HG03159 (cell line): ENCODE measurements around the gene CACNA1C.

ENCODE experiments used
- ATAC-seq: cut with Tn5 transposase; IDR thresholded peaks from one replicate; pipeline ENCODE4 v1.9.1; 2021; ENCODE audit warnings: mild to moderate bottlenecking, moderate library complexity; ENCODE audit not compliant: unreplicated experiment

CACNA1C gene

GRCh38 chr12:2648406-2648805, 595.6 kb downstream of the CACNA1C start:
- ATAC-seq: no peak

DNA sequence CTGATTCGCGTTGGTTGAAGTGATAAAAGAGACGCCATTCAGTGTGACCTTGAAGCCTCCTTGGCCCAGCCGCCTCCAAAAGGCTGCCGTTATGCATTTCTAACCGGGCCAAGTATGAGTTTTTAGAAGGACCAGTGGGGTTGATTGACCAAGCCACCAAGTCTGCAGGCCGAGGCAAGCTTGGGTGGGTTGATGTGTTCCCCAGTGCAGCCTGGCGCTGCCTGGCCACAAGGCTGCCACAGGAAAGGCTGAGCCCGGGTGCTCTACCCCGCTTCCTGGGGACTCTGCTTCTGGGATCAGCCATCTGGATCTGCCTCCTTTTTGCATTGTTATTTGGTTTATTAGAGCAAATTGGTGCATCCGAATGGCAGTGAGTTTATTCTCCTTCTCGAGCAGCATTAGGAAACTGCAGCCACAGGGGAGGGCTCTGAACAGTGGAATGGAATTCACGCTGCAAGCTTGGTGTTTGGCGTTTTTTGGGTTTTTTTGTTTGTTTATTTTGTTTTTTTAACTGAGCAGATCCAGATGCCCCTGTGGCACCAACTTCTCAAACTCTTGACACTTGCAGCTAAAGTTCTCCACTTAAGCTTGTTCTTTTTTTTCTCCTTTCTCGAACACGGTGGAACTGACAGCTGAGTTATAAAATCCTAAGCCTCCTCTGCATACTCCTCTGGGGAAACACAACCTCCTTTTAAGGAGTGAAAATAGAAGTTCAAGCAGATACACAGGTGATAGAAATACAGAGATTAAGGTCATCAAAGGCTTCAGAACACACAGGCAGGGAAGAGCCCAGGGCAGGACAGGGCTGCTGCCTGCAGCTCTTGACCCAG, 596.6 kb downstream of the CACNA1C start:
- ATAC-seq: no peak

DNA sequence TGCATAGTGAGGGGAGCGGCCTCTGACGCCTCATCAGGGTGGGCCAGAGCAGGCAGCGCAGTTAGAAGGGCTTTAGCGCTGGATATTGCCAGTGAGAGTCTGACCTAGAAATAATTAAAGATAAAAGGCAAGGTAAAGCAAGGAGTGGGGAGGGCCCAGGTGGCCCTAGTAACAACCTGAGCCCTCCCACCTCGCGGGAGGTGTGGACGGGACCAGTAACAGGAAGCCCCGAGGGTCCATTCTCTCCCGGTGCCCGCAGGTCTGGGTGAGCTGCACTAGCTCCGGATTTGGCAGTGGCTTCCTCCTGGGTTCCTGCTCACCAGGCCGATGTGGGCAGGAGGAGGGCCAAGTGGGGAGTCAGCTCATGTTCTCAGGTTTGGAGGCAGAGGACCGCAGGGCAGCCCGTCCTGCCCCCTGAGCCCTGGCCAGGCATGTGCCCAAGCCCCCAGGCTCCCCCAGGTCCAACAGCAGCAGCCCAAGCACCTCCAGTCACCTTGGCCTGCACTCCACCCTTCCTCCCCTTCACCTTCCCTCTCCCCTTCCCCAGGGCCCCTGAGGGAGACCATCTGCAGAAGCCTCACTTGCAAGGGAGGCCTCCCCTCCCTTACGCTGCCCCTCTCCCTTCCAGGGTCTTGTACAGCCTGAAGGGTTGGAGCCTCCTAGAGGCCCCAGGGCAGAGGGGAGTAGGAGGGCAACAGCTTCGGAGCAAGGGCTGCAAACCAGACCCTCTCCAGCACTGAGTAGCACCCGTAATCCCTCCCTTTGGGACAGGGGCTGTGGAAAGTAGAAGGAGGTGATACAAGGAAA, 597.7 kb downstream of the CACNA1C start:
- no peak for ATAC-seq

DNA sequence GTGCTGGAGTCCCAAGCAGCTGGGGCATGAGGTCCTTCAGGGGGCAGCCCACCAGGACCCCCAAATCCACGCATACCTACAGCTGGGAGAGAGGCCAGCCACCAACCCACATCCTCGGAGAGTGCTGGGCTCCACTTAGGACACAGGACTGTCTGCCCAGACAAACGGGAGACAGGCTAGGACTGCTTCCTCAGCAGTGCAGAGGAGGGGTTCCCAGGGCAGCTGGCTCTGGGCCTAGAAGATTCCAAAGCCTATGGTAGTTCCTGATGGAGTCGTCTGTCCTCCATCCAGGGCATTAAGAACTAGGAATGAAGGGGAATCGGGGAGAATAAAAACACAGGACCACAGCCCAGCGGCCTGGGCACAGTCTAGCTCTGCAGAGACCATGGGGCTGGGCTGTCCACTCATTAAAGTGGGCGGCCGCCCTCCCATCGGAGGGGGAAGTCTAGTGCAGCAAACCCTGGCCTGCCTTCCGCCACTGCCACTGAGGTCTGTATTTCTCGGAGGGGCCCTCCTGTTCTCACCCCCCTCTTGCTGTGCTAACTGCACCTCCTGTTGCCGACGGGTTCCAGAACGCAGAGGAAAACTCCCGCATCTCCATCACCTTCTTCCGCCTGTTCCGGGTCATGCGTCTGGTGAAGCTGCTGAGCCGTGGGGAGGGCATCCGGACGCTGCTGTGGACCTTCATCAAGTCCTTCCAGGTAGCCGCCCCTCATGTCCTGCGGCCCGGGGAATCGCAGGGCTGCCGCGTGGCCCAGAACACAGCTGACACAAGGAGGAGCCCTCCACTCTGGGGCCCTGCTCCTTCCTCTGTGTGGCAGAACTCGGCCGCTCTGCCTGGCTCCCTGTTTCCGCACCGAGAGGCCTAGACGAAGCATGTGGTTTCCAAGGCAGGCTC, 598.5 kb downstream of the CACNA1C start:
- no peak for ATAC-seq

DNA sequence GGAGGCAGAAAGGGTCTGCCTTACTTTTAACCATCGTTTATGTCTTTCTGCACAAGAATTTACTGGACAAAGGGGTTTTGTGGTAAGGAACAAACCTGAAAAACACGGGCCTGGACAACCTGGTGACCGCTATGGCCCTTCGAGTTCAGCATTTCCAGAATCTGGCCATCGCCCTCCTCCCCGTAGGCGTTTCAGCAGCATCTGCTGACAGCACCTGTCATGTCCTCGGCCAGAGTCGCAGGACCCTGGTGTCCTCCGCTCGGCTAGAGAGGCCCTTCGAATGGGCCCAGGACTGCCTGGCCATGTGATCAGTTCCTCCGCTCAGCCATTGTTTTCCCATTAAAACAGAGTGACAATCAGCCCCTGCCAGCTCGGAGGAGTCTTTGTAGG, 599.2 kb downstream of the CACNA1C start:
- no peak for ATAC-seq

DNA sequence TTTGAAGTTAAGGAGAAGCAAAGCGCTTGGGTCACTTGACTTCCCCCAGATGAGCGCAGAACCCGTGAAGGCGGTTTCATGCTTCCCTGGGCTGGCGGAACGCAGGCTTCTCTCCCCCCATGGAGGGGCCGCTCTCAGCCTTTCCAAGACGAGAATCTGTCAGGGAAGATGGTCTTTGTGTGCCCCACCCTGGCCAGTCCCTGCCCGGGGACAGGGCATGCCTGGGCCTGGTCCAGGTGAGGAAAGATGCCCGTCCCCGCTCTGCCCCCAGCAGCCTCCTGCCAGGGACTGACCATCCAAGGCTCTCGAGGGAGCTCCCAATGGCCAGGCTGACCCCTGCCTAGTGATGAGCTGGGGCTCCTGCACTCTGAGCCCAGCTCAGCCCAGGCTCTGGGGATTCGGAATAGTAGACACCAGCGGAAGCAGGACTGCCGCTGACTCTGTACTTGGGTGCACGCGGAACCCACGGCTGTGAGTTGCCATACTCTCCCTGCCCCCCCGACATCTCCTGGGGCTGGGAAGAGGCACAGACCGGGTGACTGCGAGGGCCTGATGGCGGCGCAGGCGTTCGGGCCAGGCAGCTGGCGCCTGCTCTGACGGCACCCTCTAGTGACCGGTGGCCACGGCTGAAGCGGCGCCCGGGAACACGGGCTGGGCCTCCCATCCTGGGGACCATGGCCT, 599.8 kb downstream of the CACNA1C start:
- no peak for ATAC-seq

DNA sequence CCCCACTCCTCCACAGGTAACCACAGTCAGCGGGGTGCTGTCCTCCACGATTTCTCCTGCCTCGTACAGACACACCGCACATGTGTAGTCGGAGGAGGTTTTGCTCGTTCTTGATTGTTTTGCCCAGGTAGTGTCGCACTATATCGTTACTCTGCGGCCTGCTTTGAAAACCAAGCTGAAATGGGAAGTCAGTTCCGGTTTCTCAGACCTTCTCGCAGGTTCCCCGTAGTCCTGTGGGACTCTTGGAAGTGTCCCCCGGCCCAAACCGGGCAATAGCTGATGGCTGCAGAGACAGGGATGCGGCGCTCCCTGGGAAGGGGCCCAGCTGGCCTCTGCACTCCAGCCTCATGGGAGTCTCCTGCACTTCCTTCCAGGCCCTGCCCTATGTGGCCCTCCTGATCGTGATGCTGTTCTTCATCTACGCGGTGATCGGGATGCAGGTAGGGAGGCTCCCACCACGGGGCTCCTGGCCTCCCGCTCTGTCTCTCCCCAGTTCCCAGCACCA, 600.7 kb downstream of the CACNA1C start:
- no peak for ATAC-seq

- no peak for ATAC-seq
Measured at GRCh38 chr12:2654311-2654710, 601.5 kb downstream of the CACNA1C start.

- ATAC-seq: no peak
Measured at GRCh38 chr12:2654741-2655140, 602.0 kb downstream of the CACNA1C start.

- no peak for ATAC-seq
Measured at GRCh38 chr12:2662524-2662923, 609.7 kb downstream of the CACNA1C start.

GRCh38 chr12:2664721-2665577, 612.2 kb downstream of the CACNA1C start:
- ATAC-seq: no peak

DNA sequence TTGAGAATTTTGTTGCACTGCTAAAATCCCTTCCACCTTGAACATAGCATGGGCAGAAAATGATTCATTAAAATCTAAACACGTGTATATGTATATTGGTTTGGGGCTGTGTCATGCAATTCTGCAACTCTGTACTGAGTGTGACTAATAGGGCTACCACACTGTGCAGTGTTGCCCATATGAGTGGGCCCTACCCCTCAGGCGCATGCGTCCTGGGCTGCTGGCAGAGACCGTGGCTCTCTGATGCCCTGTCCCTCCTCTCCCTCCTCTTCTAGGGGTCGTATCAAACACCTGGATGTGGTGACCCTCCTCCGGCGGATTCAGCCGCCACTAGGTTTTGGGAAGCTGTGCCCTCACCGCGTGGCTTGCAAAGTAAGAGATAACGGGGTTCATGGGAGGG, 613.6 kb downstream of the CACNA1C start:
- no peak for ATAC-seq

DNA sequence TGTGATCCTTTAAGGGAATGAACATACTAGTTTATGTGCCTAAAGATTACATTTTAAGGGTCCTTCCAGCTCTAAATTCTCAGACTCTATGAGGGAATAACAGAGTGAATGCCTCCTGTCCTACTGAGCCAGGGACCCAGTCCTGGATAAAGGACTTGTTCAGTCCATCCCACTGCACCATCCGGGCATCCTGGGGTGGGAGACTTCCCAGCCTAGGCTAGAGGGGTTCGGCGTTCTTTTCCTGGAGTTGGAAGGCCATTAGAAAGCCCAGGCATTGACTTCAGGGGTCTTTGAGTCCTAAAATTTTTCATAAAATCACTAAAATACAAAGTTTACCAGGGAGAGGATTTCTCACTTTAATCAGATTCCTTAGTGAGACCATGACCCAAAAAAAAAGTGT, 614.1 kb downstream of the CACNA1C start:
- no peak for ATAC-seq

DNA sequence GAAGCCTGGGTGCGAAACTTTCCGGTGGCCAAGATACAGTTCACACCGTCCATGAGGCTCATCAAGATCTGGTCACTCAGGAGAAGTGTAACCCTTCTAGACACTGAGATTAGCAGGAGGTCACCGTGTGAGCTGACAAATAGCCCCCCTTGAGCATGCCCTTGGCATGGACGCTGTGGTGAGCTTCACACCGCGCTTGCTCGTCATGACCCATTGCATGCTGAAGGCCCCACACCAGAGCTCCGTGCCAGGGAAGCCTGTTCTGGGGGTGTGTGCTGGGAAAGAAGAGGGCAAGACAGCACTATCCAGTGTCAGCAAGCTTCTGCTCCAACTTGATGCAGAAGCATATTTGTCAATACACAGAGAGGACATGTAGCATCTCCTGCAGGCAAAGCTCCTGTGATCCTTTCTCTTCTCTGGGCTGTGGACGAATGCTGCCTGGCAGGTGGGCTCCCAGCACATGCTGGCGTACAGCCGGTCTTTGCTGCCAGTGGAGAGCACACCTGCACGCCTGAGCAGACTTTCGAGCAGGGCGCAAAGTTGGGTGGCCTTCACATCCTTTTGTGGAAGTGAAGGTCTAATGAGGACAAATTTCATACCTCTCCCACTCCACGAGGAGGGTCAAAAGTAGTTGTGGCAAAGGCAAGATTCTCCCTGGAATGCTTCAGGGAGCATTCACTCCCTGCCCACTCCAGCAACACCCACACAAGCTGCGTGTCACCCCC, 615.1 kb downstream of the CACNA1C start:
- ATAC-seq: no peak

DNA sequence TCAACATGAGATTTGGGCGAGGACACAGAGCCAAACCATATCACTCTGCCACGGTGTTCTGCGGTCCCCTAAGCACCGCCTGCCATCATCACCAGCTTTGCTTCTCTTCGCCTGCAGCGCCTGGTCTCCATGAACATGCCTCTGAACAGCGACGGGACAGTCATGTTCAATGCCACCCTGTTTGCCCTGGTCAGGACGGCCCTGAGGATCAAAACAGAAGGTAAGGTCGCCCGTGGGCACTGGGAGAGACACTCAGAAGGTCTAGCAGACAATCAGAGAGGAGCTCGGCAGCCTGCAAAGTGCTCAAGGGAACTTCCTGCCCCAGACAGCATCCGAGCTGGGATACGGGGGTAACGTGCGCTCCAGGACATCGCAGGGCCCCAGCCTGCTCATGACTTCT, 616.0 kb downstream of the CACNA1C start:
- no peak for ATAC-seq

DNA sequence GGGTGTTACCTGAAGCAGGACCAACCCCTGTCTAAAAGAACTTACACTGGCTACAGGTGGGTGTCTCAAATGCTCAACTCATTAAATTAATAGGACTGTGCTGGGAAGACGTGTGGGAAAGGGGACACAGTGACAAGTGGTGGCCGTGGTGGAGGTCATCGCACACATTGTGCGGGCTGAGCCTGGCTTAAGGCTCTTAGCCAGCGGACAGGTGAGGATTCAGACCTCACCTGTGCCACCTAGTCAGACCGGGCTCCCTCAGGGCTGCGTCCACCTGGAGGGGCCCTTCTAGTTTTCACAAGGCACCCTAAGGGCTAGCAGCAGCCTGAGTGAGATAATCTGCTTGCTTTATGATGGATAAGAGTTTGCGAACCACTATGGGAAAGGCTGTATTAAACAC, 616.8 kb downstream of the CACNA1C start:
- no peak for ATAC-seq

GRCh38 chr12:2672863-2673262, 620.1 kb downstream of the CACNA1C start:
- no peak for ATAC-seq

GRCh38 chr12:2673966-2674810, 621.4 kb downstream of the CACNA1C start:
- ATAC-seq: no peak
